ENCODE results near the gene PEG3.

DNA sequence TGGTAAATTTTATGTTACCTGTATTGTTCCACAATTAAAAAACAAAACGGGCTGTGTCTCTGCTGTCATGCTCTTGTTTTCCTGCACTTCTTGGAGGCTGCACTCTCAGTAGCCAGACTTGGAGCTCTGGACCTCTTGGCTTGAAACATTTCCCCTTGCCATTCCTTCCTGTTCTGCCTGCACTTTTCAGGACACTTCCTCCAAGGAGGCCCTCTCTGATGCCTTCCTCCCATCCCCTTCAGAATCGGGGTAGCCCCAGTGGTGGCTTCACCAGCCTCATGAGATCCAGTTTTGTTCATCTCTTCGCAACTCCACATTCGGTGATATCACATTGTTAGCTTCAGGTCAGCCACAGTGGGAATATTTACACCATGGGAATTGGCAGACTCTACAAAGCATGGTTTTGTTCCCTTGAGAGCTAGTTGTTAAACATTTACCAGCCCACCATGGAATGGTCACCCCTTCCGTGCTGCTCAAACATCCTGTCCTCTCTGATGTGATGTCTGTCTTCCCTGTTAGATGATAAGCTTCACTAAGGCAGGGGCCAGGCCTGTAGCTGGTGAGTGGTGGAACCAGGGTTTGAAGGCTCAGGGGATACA is 40.2 kb upstream of the PEG3 start:
- TF ChIP-seq JUN (IDR thresholded peaks at IDR 0.05) (no peak), CTCF (IDR thresholded peaks at IDR 0.05) (no peak), USF2 (IDR thresholded peaks at IDR 0.05) (no peak), HMGXB4 (CRISPR knock-in tag; IDR thresholded peaks at IDR 0.05; ENCODE audit: borderline replicate concordance) (no peak), HEYL (CRISPR knock-in tag; IDR thresholded peaks at IDR 0.05) (no peak), NR3C1 (IDR thresholded peaks at IDR 0.05) (no peak), POLR2A (IDR thresholded peaks at IDR 0.05; ENCODE audit: low read length) (no peak), RAD21 (conservative IDR thresholded peaks at IDR 0.05 in 1 of 2, IDR thresholded peaks at IDR 0.05 in 1 of 2) (no peak), CBX8 (IDR thresholded peaks at IDR 0.05) (no peak), RNF2 (IDR thresholded peaks at IDR 0.05; ENCODE audit: borderline replicate concordance, low read depth) (no peak), CHD4 (IDR thresholded peaks at IDR 0.05; ENCODE audit: borderline replicate concordance) (no peak)
- TF ChIP-seq, protein P1, sequence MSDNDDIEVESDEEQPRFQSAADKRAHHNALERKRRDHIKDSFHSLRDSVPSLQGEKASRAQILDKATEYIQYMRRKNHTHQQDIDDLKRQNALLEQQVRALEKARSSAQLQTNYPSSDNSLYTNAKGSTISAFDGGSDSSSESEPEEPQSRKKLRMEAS (IDR thresholded peaks at IDR 0.05), result no peak
- TF ChIP-seq, protein P2, sequence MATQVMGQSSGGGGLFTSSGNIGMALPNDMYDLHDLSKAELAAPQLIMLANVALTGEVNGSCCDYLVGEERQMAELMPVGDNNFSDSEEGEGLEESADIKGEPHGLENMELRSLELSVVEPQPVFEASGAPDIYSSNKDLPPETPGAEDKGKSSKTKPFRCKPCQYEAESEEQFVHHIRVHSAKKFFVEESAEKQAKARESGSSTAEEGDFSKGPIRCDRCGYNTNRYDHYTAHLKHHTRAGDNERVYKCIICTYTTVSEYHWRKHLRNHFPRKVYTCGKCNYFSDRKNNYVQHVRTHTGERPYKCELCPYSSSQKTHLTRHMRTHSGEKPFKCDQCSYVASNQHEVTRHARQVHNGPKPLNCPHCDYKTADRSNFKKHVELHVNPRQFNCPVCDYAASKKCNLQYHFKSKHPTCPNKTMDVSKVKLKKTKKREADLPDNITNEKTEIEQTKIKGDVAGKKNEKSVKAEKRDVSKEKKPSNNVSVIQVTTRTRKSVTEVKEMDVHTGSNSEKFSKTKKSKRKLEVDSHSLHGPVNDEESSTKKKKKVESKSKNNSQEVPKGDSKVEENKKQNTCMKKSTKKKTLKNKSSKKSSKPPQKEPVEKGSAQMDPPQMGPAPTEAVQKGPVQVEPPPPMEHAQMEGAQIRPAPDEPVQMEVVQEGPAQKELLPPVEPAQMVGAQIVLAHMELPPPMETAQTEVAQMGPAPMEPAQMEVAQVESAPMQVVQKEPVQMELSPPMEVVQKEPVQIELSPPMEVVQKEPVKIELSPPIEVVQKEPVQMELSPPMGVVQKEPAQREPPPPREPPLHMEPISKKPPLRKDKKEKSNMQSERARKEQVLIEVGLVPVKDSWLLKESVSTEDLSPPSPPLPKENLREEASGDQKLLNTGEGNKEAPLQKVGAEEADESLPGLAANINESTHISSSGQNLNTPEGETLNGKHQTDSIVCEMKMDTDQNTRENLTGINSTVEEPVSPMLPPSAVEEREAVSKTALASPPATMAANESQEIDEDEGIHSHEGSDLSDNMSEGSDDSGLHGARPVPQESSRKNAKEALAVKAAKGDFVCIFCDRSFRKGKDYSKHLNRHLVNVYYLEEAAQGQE (IDR thresholded peaks at IDR 0.05), result no peak
